SK-N-SH treated with all-trans-retinoic acid at 6 μM for 48 hours (cell line): ENCODE data around the gene IMMP2L.

Experiments
- ATAC-seq: fragments of 200-7000 bp; cut with Tn5 transposase; 3 replicates; pipeline ENCODE4 v1.9.1; 2020; ENCODE audit warnings: mild to moderate bottlenecking, moderate library complexity
- ARNTL ChIP-seq: fragments of 450-650 bp; formaldehyde crosslinking; IDR thresholded peaks from 2 replicates; pipeline ENCODE4 v1.5.0; 2020; ENCODE audit warnings: low read depth, mild to moderate bottlenecking, moderate library complexity, borderline replicate concordance
- BACH2 ChIP-seq: fragments of 250-450 bp; sonication (Bioruptor Pico); IDR thresholded peaks from 2 replicates; pipeline ENCODE4 v1.9.0; 2021; ENCODE audit warnings: mild to moderate bottlenecking, borderline replicate concordance
- GLIS3 ChIP-seq: fragments of 250-450 bp; sonication (Bioruptor Pico); IDR thresholded peaks from 2 replicates; pipeline ENCODE4 v1.5.0; 2020; ENCODE audit warnings: mild to moderate bottlenecking, moderate library complexity
- ISL1 ChIP-seq: fragments of 250-450 bp; sonication (Bioruptor Pico); IDR thresholded peaks from 2 replicates; pipeline ENCODE4 v2.1.2; 2022; ENCODE audit warnings: mild to moderate bottlenecking, moderate library complexity
- RARB ChIP-seq: fragments of 250-450 bp; sonication (Bioruptor Pico); IDR thresholded peaks from 2 replicates; pipeline ENCODE4 v1.8.0; 2021; ENCODE audit warnings: mild to moderate bottlenecking, moderate library complexity
- SNAI2 ChIP-seq: fragments of 250-450 bp; sonication (Bioruptor Pico); IDR thresholded peaks from 2 replicates; pipeline ENCODE4 v1.5.0; 2020; ENCODE audit warnings: mild to moderate bottlenecking, moderate library complexity
- TCF4 ChIP-seq: fragments of 250-450 bp; sonication (Bioruptor Pico); IDR thresholded peaks from 2 replicates; pipeline ENCODE4 v1.8.0; 2021; ENCODE audit warnings: mild to moderate bottlenecking, moderate library complexity, borderline replicate concordance
- ZC3H10 ChIP-seq: fragments of 250-450 bp; sonication (Bioruptor Pico); IDR thresholded peaks from 2 replicates; pipeline ENCODE4 v1.5.1; 2021; ENCODE audit warnings: mild to moderate bottlenecking, moderate library complexity
- ZFP3 ChIP-seq: fragments of 250-450 bp; sonication (Bioruptor Pico); IDR thresholded peaks from 2 replicates; pipeline ENCODE4 v1.5.0; 2020; ENCODE audit warnings: mild to moderate bottlenecking, moderate library complexity
- ZNF565 ChIP-seq: fragments of 450-650 bp; formaldehyde crosslinking; conservative IDR thresholded peaks from 2 replicates; pipeline ENCODE4 v1.5.0; 2020; ENCODE audit warnings: low read depth, mild to moderate bottlenecking, moderate library complexity
- ZNF70 ChIP-seq: fragments of 450-650 bp; formaldehyde crosslinking; IDR thresholded peaks from 2 replicates; pipeline ENCODE4 v1.5.0; 2020; ENCODE audit warnings: mild to moderate bottlenecking, moderate library complexity
- TF ChIP-seq, protein P1 (sequence below): fragments of 250-450 bp; sonication (Bioruptor Pico); IDR thresholded peaks from 2 replicates; pipeline ENCODE4 v1.5.0; 2020; ENCODE audit warnings: mild to moderate bottlenecking, moderate library complexity
- TF ChIP-seq, protein P2 (sequence below): fragments of 250-450 bp; sonication (Bioruptor Pico); IDR thresholded peaks from 2 replicates; pipeline ENCODE4 v1.8.0; 2021; ENCODE audit warnings: low read depth, mild to moderate bottlenecking, moderate library complexity, borderline replicate concordance
- TF ChIP-seq, protein P3 (sequence below): fragments of 250-450 bp; sonication (Bioruptor Pico); IDR thresholded peaks from 2 replicates; pipeline ENCODE4 v1.8.0; 2020; ENCODE audit warnings: mild to moderate bottlenecking, moderate library complexity, borderline replicate concordance
- TF ChIP-seq, protein P4 (sequence below): fragments of 250-450 bp; sonication (Bioruptor Pico); IDR thresholded peaks from 2 replicates; pipeline ENCODE4 v1.5.1; 2021; ENCODE audit warnings: mild to moderate bottlenecking, moderate library complexity
- TF ChIP-seq, protein P5 (sequence below): fragments of 250-450 bp; sonication (Bioruptor Pico); IDR thresholded peaks from 2 replicates; pipeline ENCODE4 v1.5.1; 2020; ENCODE audit warnings: low read depth, mild to moderate bottlenecking, moderate library complexity

The IMMP2L gene

DNA sequence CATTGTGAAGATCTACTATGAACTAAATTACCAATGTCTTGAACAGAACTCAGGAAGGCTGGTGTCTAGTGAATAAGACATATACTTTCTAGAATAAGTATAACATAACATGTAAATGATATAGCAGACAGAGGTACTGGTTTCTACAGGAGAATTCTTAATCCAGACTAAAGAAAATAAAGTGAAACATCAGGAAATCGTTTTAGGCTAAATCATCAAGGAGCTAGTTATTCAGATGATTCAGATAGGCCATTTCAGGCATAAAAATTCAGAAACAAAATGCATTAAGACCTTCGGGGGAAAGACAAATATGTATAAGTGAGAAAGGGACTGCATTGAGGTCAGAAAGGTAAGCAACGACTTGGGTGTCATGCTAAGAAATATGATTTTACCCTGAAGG, 300.8 kb downstream of the IMMP2L start (continued):
- TF ChIP-seq, protein P1, sequence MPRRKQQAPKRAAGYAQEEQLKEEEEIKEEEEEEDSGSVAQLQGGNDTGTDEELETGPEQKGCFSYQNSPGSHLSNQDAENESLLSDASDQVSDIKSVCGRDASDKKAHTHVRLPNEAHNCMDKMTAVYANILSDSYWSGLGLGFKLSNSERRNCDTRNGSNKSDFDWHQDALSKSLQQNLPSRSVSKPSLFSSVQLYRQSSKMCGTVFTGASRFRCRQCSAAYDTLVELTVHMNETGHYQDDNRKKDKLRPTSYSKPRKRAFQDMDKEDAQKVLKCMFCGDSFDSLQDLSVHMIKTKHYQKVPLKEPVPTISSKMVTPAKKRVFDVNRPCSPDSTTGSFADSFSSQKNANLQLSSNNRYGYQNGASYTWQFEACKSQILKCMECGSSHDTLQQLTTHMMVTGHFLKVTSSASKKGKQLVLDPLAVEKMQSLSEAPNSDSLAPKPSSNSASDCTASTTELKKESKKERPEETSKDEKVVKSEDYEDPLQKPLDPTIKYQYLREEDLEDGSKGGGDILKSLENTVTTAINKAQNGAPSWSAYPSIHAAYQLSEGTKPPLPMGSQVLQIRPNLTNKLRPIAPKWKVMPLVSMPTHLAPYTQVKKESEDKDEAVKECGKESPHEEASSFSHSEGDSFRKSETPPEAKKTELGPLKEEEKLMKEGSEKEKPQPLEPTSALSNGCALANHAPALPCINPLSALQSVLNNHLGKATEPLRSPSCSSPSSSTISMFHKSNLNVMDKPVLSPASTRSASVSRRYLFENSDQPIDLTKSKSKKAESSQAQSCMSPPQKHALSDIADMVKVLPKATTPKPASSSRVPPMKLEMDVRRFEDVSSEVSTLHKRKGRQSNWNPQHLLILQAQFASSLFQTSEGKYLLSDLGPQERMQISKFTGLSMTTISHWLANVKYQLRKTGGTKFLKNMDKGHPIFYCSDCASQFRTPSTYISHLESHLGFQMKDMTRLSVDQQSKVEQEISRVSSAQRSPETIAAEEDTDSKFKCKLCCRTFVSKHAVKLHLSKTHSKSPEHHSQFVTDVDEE (CRISPR knock-in tag), result no peak
- TF ChIP-seq ZFP3 (CRISPR knock-in tag) (no peak), BACH2 (CRISPR knock-in tag) (no peak), ZC3H10 (CRISPR knock-in tag) (no peak), TCF4 (CRISPR knock-in tag) (no peak)
- TF ChIP-seq, protein P2, sequence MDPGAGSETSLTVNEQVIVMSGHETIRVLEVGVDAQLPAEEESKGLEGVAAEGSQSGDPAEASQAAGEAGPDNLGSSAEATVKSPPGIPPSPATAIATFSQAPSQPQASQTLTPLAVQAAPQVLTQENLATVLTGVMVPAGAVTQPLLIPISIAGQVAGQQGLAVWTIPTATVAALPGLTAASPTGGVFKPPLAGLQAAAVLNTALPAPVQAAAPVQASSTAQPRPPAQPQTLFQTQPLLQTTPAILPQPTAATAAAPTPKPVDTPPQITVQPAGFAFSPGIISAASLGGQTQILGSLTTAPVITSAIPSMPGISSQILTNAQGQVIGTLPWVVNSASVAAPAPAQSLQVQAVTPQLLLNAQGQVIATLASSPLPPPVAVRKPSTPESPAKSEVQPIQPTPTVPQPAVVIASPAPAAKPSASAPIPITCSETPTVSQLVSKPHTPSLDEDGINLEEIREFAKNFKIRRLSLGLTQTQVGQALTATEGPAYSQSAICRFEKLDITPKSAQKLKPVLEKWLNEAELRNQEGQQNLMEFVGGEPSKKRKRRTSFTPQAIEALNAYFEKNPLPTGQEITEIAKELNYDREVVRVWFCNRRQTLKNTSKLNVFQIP (CRISPR knock-in tag), result no peak
- TF ChIP-seq, all 23 proteins: peak for 0

DNA sequence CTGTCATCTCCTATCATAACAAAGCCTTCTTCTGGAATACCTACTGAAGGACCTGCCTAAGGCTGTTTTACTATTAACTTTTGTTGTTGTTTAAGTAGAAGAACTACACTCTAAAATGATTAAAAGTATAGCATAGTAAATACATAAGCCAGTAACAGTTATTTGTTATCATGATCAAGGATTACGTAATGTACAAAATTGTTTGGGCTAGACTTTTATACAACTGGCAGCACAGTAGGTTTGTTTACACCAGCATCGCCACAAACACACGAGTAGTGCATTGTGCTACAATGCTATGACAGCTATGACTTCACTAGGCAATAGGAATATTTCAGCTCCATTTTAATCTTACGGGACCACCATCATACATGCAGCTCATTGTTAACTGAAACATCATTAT, 302.3 kb downstream of the IMMP2L start:
- no peak for ATAC-seq
- TF ChIP-seq ZC3H10 (CRISPR knock-in tag), result no peak
- TF ChIP-seq, protein P2 (CRISPR knock-in tag), result no peak
- no peak for TF ChIP-seq SNAI2 (CRISPR knock-in tag)
- TF ChIP-seq TCF4 (CRISPR knock-in tag), result no peak
- TF ChIP-seq, protein P3, sequence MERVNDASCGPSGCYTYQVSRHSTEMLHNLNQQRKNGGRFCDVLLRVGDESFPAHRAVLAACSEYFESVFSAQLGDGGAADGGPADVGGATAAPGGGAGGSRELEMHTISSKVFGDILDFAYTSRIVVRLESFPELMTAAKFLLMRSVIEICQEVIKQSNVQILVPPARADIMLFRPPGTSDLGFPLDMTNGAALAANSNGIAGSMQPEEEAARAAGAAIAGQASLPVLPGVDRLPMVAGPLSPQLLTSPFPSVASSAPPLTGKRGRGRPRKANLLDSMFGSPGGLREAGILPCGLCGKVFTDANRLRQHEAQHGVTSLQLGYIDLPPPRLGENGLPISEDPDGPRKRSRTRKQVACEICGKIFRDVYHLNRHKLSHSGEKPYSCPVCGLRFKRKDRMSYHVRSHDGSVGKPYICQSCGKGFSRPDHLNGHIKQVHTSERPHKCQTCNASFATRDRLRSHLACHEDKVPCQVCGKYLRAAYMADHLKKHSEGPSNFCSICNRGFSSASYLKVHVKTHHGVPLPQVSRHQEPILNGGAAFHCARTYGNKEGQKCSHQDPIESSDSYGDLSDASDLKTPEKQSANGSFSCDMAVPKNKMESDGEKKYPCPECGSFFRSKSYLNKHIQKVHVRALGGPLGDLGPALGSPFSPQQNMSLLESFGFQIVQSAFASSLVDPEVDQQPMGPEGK (CRISPR knock-in tag), result no peak
- TF ChIP-seq ISL1 (CRISPR knock-in tag), result no peak
- no peak for TF ChIP-seq ZNF70 (CRISPR knock-in tag)
- TF ChIP-seq, protein P4, sequence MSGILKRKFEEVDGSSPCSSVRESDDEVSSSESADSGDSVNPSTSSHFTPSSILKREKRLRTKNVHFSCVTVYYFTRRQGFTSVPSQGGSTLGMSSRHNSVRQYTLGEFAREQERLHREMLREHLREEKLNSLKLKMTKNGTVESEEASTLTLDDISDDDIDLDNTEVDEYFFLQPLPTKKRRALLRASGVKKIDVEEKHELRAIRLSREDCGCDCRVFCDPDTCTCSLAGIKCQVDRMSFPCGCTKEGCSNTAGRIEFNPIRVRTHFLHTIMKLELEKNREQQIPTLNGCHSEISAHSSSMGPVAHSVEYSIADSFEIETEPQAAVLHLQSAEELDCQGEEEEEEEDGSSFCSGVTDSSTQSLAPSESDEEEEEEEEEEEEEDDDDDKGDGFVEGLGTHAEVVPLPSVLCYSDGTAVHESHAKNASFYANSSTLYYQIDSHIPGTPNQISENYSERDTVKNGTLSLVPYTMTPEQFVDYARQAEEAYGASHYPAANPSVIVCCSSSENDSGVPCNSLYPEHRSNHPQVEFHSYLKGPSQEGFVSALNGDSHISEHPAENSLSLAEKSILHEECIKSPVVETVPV (CRISPR knock-in tag), result no peak
- no peak for TF ChIP-seq ZNF565
- TF ChIP-seq, protein P1 (CRISPR knock-in tag), result no peak
- no peak for TF ChIP-seq ARNTL (CRISPR knock-in tag)
- no peak for TF ChIP-seq RARB (CRISPR knock-in tag)
- TF ChIP-seq GLIS3 (CRISPR knock-in tag), result no peak
- TF ChIP-seq, protein P5, sequence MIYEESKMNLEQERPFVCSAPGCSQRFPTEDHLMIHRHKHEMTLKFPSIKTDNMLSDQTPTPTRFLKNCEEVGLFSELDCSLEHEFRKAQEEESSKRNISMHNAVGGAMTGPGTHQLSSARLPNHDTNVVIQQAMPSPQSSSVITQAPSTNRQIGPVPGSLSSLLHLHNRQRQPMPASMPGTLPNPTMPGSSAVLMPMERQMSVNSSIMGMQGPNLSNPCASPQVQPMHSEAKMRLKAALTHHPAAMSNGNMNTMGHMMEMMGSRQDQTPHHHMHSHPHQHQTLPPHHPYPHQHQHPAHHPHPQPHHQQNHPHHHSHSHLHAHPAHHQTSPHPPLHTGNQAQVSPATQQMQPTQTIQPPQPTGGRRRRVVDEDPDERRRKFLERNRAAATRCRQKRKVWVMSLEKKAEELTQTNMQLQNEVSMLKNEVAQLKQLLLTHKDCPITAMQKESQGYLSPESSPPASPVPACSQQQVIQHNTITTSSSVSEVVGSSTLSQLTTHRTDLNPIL (CRISPR knock-in tag), result no peak
